Lung (tissue), 12 donors: ENCODE data around the gene FAM240B. TPM values are rescaled to one million over a fixed set of nuclear protein-coding genes. Genes with fewer than 3 reads are reported as not detected.

Experiments used
- ATAC-seq: fragments of 200-7000 bp; cut with Tn5 transposase; one replicate; pipeline ENCODE4 v1.9.1; 2020; ENCODE audit warnings: moderate number of reproducible peaks; ENCODE audit not compliant: insufficient read depth, low FRiP score
- DNase-seq, 3 donors: peaks; one replicate each; pipeline ENCODE4 v3.0.0-alpha.2; 2013 to 2017
- H3K27ac ChIP-seq, 2 donors: one replicate each; pipeline ENCODE4 v1.5.1; 2013; ENCODE audit warnings: mild to moderate bottlenecking in 2 of 2, moderate library complexity in 2 of 2, control low read depth in 1 of 2, inconsistent platforms in 1 of 2, low read depth in 1 of 2, low read length in 1 of 2
- H3K27me3 ChIP-seq, 3 donors: one replicate each; pipeline ENCODE4 v1.5.1; 2013; ENCODE audit warnings: low read length in 2 of 3; ENCODE audit not compliant: control insufficient read depth in 3 of 3, insufficient read depth in 3 of 3
- H3K36me3 ChIP-seq, 4 donors: one replicate each; pipeline ENCODE4 v1.5.1; 2013; ENCODE audit warnings: low read length in 4 of 4, mild to moderate bottlenecking in 1 of 4, moderate library complexity in 1 of 4; ENCODE audit not compliant: control insufficient read depth in 4 of 4, insufficient read depth in 4 of 4
- H3K4me1 ChIP-seq, 5 donors: one replicate each; pipeline ENCODE4 v1.5.1; 2013; ENCODE audit warnings: low read length in 5 of 5, mild to moderate bottlenecking in 2 of 5, moderate library complexity in 1 of 5; ENCODE audit not compliant: control insufficient read depth in 5 of 5, insufficient read depth in 5 of 5
- H3K4me3 ChIP-seq: one replicate; pipeline ENCODE4 v1.5.1; 2013; ENCODE audit warnings: mild to moderate bottlenecking, control low read depth, moderate library complexity
- H3K9ac ChIP-seq, 2 donors: one replicate each; pipeline ENCODE4 v1.5.1; 2013; ENCODE audit warnings: low read length in 2 of 2, control low read depth in 1 of 2; ENCODE audit not compliant: insufficient read depth in 1 of 2
- H3K9me3 ChIP-seq, 4 donors: one replicate each; pipeline ENCODE4 v1.5.1; 2013; ENCODE audit warnings: low read length in 3 of 4, mild to moderate bottlenecking in 1 of 4, moderate library complexity in 1 of 4; ENCODE audit not compliant: control insufficient read depth in 4 of 4, insufficient read depth in 3 of 4
- WGBS, 2 donors: extraction: QIAGEN DNeasy Blood & Tissue Kit; methylation state at CpG; one replicate each; pipeline ENCODE4 v1.1.7; 2013; 5-methylcytosine and 5-hydroxymethylcytosine counted together
- polyA plus RNA-seq, 2 donors: library from polyadenylated mRNA; stranded (reverse); fragments of 200-250 nt; gene quantifications; one replicate each; pipeline ENCODE4 v1.2.1, GENCODE V29; 2013
- total RNA-seq, 2 donors: library from RNA; depleted of rRNA in 1 of 2; stranded (reverse); fragments of >200 nt in 1 of 2; gene quantifications; one replicate each; pipeline ENCODE4 v1.2.1, GENCODE V29; 2014 to 2021
- TF ChIP-seq, protein P1 (sequence below): IDR thresholded peaks from 2 replicates; pipeline ENCODE4 v1.5.1; 2012; ENCODE audit warnings: mild to moderate bottlenecking; ENCODE audit errors: control extremely low read depth, extremely low read depth
- donor health status: control.
- donor health status: control.
- donor health status: Bipolar disorder and iron deficiency.
- donor health status: healthy.
- donor health status: DM: yes; HTN: yes; CAD: no.

The FAM240B gene
- total and polyA plus RNA-seq, 4 donors: not detected

- no peak overlapping the region for H3K9ac ChIP-seq
- WGBS, 2 donors: 61 to 65% methylated on average over 3 of the region's 3 CpGs
- ATAC-seq: no peak
- no peak overlapping the region for H3K27ac ChIP-seq
- no peaks in the 10 kb centered on the region for H3K4me1 ChIP-seq
- no peaks in the 10 kb centered on the region for H3K9me3 ChIP-seq
- no peaks in the 10 kb centered on the region for H3K36me3 ChIP-seq
- H3K27me3 ChIP-seq: peaks cover 0 to 5% (median 0%) of the 10 kb centered on the region in 3 donors
- DNase-seq: no peak
- TF ChIP-seq, protein P1, sequence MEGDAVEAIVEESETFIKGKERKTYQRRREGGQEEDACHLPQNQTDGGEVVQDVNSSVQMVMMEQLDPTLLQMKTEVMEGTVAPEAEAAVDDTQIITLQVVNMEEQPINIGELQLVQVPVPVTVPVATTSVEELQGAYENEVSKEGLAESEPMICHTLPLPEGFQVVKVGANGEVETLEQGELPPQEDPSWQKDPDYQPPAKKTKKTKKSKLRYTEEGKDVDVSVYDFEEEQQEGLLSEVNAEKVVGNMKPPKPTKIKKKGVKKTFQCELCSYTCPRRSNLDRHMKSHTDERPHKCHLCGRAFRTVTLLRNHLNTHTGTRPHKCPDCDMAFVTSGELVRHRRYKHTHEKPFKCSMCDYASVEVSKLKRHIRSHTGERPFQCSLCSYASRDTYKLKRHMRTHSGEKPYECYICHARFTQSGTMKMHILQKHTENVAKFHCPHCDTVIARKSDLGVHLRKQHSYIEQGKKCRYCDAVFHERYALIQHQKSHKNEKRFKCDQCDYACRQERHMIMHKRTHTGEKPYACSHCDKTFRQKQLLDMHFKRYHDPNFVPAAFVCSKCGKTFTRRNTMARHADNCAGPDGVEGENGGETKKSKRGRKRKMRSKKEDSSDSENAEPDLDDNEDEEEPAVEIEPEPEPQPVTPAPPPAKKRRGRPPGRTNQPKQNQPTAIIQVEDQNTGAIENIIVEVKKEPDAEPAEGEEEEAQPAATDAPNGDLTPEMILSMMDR: no peak
- no peak overlapping the region for H3K4me3 ChIP-seq
These were observed 11.2 kb downstream of the FAM240B start for GRCh38 chr9:38708759-38709158.

DNA sequence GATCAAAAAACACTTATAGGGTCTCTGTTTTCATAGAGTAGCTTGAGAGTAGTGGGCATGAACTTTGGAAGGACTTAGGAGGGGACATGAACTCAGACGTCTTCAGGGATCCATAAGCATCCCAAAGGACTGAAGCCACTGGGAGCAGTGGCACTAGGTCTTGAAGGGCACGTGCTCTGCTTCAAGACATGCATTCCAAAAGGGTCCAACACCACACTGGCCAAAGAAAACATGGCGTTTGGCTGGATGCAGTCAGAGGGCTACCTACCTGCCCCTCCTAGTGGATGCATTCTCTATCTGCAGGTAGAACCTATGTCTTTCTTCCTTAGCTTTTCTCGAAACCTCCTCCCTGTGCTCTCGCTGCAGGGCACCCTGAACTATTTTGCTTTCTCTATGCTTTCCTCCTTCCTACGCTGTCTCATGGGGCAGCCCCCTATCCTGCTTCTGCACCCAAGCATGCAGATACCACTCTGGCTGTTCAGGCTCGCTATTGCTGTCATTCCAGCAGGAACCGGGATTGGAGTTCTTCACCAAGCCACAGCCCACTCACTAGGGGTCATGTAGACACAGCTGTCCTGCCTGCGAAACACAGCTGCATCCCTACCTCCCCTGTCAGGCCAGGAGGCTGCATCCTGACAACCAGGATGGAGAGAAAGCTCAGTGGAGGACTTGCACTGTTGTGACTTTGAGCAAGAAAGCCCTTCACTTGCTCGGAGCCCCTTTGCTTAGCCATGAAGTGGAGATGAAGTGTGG is 11.9 kb downstream of the FAM240B start:
- TF ChIP-seq, protein P1: no peak
- Histone ChIP-seq H3K27me3 (peaks cover 0 to 5% (median 0%) of the 10 kb centered on the region in 3 donors), H3K4me3 (no peak overlapping the region), H3K36me3 (no peaks in the 10 kb centered on the region), H3K4me1 (no peaks in the 10 kb centered on the region), H3K9me3 (no peaks in the 10 kb centered on the region), H3K27ac (no peak overlapping the region), H3K9ac (no peak overlapping the region)
- ATAC-seq (no peak), DNase-seq (no peak)
- 61 to 74% methylated on average over 10 of the region's 10 CpGs for WGBS, 2 donors

GRCh38 chr9:38706493-38706892 is 13.4 kb downstream of the FAM240B start:
- ATAC-seq: no peak
- no peak overlapping the region for H3K4me3 ChIP-seq
- peaks cover 0 to 5% (median 0%) of the 10 kb centered on the region in 3 donors for H3K27me3 ChIP-seq
- H3K9me3 ChIP-seq: no peaks in the 10 kb centered on the region
- no peaks in the 10 kb centered on the region for H3K4me1 ChIP-seq
- no peak for DNase-seq
- no peak overlapping the region for H3K9ac ChIP-seq
- H3K27ac ChIP-seq: no peak overlapping the region
- H3K36me3 ChIP-seq: no peaks in the 10 kb centered on the region
- 64 to 68% methylated on average over 7 of the region's 7 CpGs for WGBS, 2 donors
- TF ChIP-seq, protein P1: no peak
